Mucosa of descending colon (tissue), 3 donors: Measurements from ENCODE around the gene TEDC1. TPM values are rescaled to one million over a fixed set of nuclear protein-coding genes. Genes with fewer than 3 reads are reported as not detected.

Experiments
- ATAC-seq: fragments of 200-7000 bp; cut with Tn5 transposase; one replicate; pipeline ENCODE4 v1.9.1; 2020; ENCODE audit warnings: mild to moderate bottlenecking, moderate library complexity
- DNase-seq, 3 donors: peaks; one replicate each; pipeline ENCODE4 v3.0.0-alpha.2; 2020
- H3K36me3 ChIP-seq: fragments of 200-600 bp; one replicate; pipeline ENCODE4 v1.8.0; 2021; ENCODE audit warnings: low read depth, mild to moderate bottlenecking
- H3K4me1 ChIP-seq: fragments of 200-600 bp; one replicate; pipeline ENCODE4 v1.8.0; 2021; ENCODE audit warnings: low read depth, mild to moderate bottlenecking
- H3K4me3 ChIP-seq: fragments of 200-600 bp; one replicate; pipeline ENCODE4 v1.8.0; 2021; ENCODE audit warnings: mild to moderate bottlenecking
- H3K9me3 ChIP-seq: fragments of 200-600 bp; one replicate; pipeline ENCODE4 v1.8.0; 2021; ENCODE audit warnings: mild to moderate bottlenecking
- CTCF ChIP-seq: fragments of 200-600 bp; IDR thresholded peaks from one replicate; pipeline ENCODE4 v1.8.0; 2022; ENCODE audit warnings: antibody characterized with exemption, mild to moderate bottlenecking
- intact Hi-C, 2 donors: fragments of 100-400 bp; cut with DNase I in 1 of 2; cut with micrococcal nuclease in 1 of 2; formaldehyde crosslinking; loops; one replicate each; pipeline versions ENCODE4 v1.11.0 to v1.11.1; 2022; cut with DNase I, micrococcal nuclease
- total RNA-seq, 3 donors: library from RNA; stranded (reverse); fragmentation: NEBNext Ultra II Directional in 2 of 3; extraction: Animal tissue kit (Norgen Biotek cat#: 25700) in 2 of 3; gene quantifications; one replicate each; pipeline versions ENCODE4 v1.2.1 to v1.2.4, GENCODE V29; 2021 to 2023
- donor health status: DM: no; HTN: no; CAD: no; lungs with moderate emphysema.
- donor health status: DM: no; HTN: no; CAD: no.
- donor health status: DM: no; HTN: yes; CAD: no.

TEDC1 gene
- total RNA-seq, 3 donors from 2014 or later, result 11.8 to 23.9 (median 21.8) TPM

DNA sequence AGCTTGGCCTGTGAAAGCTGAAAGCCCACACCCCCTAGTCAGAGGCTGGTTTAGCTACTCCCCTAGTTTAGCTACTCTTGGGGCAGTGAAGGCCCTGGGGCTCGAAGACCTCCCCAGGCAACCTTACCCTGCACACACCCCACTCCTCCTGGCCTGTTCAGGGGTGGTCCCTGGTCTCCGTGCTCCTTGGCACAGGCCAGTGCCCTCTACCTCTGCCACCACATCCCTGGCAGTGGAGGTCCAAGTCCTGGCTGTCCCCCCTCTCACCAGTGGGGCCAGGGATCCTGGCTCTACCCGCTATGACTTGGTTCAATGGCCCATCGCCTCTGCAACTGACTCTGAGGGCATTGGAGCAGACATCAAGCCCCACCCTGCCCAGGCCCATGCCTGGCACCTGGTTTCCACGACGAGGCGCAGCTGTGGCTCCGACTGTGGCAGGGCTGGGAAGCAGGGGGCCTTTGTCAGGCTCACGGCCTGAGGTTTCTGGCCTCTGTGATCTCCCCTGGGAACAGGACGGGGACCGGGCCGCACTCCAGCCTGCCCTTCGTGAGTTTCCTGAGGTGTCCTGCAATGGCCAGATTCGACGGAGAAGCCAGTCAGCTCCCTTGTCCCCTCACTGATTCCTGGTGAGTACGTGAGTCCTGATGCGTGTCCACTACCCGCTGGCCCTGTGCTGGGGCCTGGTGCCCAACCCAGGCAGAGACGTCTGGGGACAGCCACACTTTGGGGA lies 41.0 kb downstream of the TEDC1 start:
- peaks cover 25% of the 10 kb centered on the region for H3K4me1 ChIP-seq
- no peak for DNase-seq
- no peak for TF ChIP-seq CTCF
- ATAC-seq, result no peak
- no peaks in the 10 kb centered on the region for H3K9me3 ChIP-seq
- intact Hi-C loops, result no loop called here
- no peaks in the 10 kb centered on the region for H3K36me3 ChIP-seq
- H3K4me3 ChIP-seq, result no peak overlapping the region

DNA sequence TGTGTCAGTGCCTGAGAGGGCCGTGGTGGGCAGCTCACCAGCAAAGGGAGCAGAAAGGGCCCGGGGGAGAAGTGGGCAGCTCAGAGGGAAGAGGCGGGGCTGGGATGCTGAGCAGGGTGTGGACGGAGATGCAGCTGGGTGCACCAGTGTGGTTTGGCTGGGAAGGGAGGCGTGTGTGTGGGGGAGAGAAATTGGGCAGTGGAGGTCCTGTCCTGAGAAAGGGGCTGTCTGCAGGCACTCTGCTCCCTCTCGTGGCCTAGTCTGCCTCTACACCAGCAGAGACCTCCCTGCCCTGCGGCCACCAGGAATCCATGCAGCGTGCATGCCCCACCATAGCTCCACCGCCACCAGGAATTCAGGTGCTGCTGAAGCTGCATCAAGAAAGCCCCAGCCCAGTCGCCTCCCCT lies 41.7 kb downstream of the TEDC1 start:
- peaks cover 19% of the 10 kb centered on the region for H3K4me1 ChIP-seq

DNA sequence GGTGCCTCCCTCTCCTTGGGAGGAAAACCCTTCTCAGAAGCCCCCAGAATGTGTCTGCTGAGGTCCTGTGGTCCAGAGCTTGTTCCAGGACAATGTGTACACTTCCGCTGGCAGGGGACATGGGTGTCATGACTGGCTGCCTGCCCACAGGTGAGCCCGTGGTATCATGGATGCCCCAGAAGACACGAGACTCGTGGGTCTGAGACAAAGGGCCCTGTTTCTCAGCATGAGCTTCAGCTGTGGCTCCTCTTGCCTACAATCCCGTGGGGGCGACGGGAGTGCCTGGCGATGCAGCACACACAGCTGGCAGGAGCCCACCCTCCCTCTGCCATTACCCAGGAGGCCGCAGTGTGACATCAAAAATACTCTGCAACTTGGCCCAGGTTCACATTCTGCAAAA lies 42.3 kb downstream of the TEDC1 start:
- intact Hi-C loops, result no loop called here
- no peak for TF ChIP-seq CTCF
- Histone ChIP-seq H3K4me1 (peaks cover 15% of the 10 kb centered on the region), H3K4me3 (no peak overlapping the region), H3K9me3 (no peaks in the 10 kb centered on the region), H3K36me3 (no peaks in the 10 kb centered on the region)
- DNase-seq, result no peak
- no peak for ATAC-seq

More for the DNA sequence above, 41.7 kb downstream of the TEDC1 start:
- Histone ChIP-seq H3K9me3 (no peaks in the 10 kb centered on the region), H3K4me3 (no peak overlapping the region), H3K36me3 (no peaks in the 10 kb centered on the region)
- intact Hi-C loops, result no loop called here
- DNase-seq (peak in 1 of 3 donors; percentile 61), ATAC-seq (peak; percentile 2)
- TF ChIP-seq CTCF, result no peak

DNA sequence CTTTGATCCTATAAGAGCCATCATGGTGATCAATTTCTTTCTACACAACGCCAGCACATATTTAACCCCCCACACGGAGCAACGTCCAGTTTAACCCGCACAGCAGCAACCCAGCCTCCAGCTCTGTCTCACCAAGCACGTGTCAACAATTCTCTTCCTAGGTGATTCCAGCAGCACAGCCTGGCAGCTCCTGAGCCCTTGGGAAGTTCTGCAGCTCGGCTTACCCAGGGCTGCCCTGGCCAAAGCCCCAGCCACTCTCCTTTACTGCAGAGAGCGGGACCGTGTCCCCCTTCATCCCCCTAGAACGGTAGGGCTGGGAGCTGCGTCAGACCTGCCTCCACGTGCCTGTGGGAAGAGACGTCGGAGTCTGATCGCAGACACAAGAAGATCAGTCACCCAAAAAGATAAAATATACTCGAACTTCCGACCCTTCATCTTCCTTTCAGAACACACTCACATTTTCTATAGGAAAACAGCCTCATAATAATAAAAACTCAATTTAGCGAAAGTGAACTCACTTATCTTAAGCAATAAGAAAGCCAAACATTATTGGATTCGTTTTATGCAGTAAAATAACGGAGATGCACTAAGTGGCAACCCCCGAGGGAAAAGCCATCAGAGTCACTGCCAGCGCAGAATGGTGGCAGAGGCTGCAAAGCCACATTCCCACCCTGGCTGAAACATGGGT lies 42.9 kb downstream of the TEDC1 start:
- Histone ChIP-seq H3K36me3 (no peaks in the 10 kb centered on the region), H3K4me1 (peaks cover 11% of the 10 kb centered on the region), H3K4me3 (no peak overlapping the region), H3K9me3 (no peaks in the 10 kb centered on the region)
- intact Hi-C loops, result no loop called here
- no peak for TF ChIP-seq CTCF
- ATAC-seq, result no peak
- no peak for DNase-seq

DNA sequence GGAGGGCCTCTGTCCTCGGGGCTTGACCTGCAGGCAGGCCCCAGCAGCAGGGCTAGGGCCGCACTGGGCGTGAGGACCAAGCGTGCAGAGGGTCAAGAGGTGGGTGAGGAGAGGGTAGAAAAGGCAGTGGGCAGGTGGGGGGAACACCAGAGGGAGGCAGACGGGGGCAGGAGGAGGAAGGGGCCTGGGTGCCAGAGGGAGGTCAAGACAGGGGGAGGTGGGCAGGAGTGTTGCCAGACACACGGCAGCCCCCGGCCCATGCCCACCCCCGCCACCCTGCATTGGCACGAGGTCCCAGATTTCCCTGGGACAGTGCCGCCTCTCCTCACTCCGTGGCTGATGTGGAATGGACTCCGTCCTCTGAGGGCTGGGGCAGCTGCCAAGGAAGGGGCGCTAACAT lies 43.5 kb downstream of the TEDC1 start:
- intact Hi-C loops, result no loop called here
- no peak overlapping the region for H3K4me3 ChIP-seq
- peaks cover 5% of the 10 kb centered on the region for H3K4me1 ChIP-seq
- no peaks in the 10 kb centered on the region for H3K36me3 ChIP-seq
- H3K9me3 ChIP-seq, result no peaks in the 10 kb centered on the region
- TF ChIP-seq CTCF, result no peak
- no peak for ATAC-seq
- no peak for DNase-seq
